ENCODE results near the gene CHD5. TPM values are rescaled to one million over a fixed set of nuclear protein-coding genes. Genes with fewer than 3 reads are reported as not detected.

CHD5 gene
- total RNA-seq, 1 experiment from 2014 or later: 6.1 TPM

DNA sequence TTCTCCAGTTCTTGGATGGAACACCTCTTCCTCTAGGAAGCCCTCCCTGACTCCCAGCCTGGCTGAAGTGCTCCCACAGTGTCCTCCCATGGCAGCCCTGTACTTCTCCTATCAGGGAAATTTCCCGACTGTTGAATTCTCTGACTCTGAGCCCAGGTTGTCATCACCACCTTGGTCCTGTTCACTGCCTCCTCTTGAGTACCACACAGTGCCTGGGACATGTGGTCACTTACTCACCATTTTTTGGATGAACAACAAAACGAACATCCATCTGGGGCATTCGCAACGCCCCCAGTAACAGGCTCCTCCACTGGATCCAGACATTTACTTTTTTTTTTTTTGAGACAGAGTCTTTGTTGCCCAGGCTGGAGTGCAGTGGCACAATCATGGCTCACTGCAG, 37.4 kb downstream of the CHD5 start:
- Histone ChIP-seq H2AFZ (ENCODE audit: low read depth, low read length, poor library complexity, severe bottlenecking) (no peak overlapping the region), H3K4me1 (ENCODE audit: control insufficient read depth in 1 of 2, insufficient read depth in 2 of 2, low read length in 2 of 2) (peaks cover 3 to 14% of the 10 kb centered on the region in 2 experiments; a peak in 2 of 4 replicates), H3K4me3 (replicated peaks in 1 of 2; ENCODE audit: low read depth in 1 of 2, low read length in 2 of 2) (no peak overlapping the region), H4K20me1 (ENCODE audit: insufficient read depth) (no peaks in the 10 kb centered on the region), H3K36me3 (ENCODE audit: control insufficient read depth in 1 of 2, insufficient read depth in 2 of 2, low read length in 2 of 2) (no peaks in the 10 kb centered on the region), H3K79me2 (ENCODE audit: insufficient read depth, low read length) (no peaks in the 10 kb centered on the region), H3K27ac (ENCODE audit: low read depth, low read length) (no peak overlapping the region), H3K9ac (ENCODE audit: low read length) (no peak overlapping the region), H3K9me2 (ENCODE audit: insufficient read depth) (no peaks in the 10 kb centered on the region), H3K27me3 (ENCODE audit: insufficient read depth, low read length) (no peaks in the 10 kb centered on the region), H3K4me2 (ENCODE audit: low read length) (no peak overlapping the region), H3K9me3 (ENCODE audit: control insufficient read depth in 1 of 2, insufficient read depth in 1 of 2, low read depth in 1 of 2, low read length in 2 of 2) (no peaks in the 10 kb centered on the region)
- ChIA-PET CTCF (no interaction called here), POLR2A (no interaction called here), RAD21 (ENCODE audit: low non-redundant PET in 1 of 2, low total read pairs in 2 of 2, uncharacterized antibody in 2 of 2, unreplicated experiment in 2 of 2) (no interaction called here)
- no TSS peak for BruUV-seq (replicated peaks)
- no peak for ATAC-seq
- intact Hi-C loops (cut with micrococcal nuclease): no loop called here
- no peak for DNase-seq (ENCODE audit: low read depth, low spot score)
- TF ChIP-seq SIN3A (IDR thresholded peaks at IDR 0.05; ENCODE audit: low read depth) (no peak), EZH2phosphoT487 (IDR thresholded peaks at IDR 0.05; ENCODE audit: borderline replicate concordance) (no peak), ELF1 (IDR thresholded peaks at IDR 0.05; ENCODE audit: borderline replicate concordance, low read depth) (no peak), TCF7L2 (IDR thresholded peaks at IDR 0.05; ENCODE audit: borderline replicate concordance, extremely low read depth, insufficient read depth, insufficient read length) (no peak), JUND (IDR thresholded peaks at IDR 0.05) (no peak), ZFX (IDR thresholded peaks at IDR 0.05) (no peak), EGR1 (IDR thresholded peaks at IDR 0.05; ENCODE audit: low read depth) (no peak), POLR2AphosphoS5 (IDR thresholded peaks at IDR 0.05; ENCODE audit: low read depth, low read length) (no peak), CEBPB (IDR thresholded peaks at IDR 0.05; ENCODE audit: low read depth) (no peak), ZNF274 (IDR thresholded peaks at IDR 0.05; ENCODE audit: low read depth, low read length) (no peak), SRF (IDR thresholded peaks at IDR 0.05; ENCODE audit: low read depth) (no peak), POLR2A (IDR thresholded peaks at IDR 0.05; ENCODE audit: borderline replicate concordance, extremely low read depth, insufficient read depth, insufficient read length) (no peak), YY1 (IDR thresholded peaks at IDR 0.05; ENCODE audit: extremely low read depth, insufficient replicate concordance, low read depth, low read length) (no peak), RAD21 (IDR thresholded peaks at IDR 0.05; ENCODE audit: low read depth) (no peak)
- TF ChIP-seq, protein P1, sequence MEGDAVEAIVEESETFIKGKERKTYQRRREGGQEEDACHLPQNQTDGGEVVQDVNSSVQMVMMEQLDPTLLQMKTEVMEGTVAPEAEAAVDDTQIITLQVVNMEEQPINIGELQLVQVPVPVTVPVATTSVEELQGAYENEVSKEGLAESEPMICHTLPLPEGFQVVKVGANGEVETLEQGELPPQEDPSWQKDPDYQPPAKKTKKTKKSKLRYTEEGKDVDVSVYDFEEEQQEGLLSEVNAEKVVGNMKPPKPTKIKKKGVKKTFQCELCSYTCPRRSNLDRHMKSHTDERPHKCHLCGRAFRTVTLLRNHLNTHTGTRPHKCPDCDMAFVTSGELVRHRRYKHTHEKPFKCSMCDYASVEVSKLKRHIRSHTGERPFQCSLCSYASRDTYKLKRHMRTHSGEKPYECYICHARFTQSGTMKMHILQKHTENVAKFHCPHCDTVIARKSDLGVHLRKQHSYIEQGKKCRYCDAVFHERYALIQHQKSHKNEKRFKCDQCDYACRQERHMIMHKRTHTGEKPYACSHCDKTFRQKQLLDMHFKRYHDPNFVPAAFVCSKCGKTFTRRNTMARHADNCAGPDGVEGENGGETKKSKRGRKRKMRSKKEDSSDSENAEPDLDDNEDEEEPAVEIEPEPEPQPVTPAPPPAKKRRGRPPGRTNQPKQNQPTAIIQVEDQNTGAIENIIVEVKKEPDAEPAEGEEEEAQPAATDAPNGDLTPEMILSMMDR (IDR thresholded peaks at IDR 0.05 in 2 of 3, conservative IDR thresholded peaks at IDR 0.05 in 1 of 3; ENCODE audit: borderline replicate concordance in 1 of 3, insufficient read depth in 1 of 3, low read depth in 2 of 3, low read length in 2 of 3): no peak
- TF ChIP-seq, protein P2, sequence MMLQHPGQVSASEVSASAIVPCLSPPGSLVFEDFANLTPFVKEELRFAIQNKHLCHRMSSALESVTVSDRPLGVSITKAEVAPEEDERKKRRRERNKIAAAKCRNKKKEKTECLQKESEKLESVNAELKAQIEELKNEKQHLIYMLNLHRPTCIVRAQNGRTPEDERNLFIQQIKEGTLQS (IDR thresholded peaks at IDR 0.05): no peak
- TF ChIP-seq, protein P3, sequence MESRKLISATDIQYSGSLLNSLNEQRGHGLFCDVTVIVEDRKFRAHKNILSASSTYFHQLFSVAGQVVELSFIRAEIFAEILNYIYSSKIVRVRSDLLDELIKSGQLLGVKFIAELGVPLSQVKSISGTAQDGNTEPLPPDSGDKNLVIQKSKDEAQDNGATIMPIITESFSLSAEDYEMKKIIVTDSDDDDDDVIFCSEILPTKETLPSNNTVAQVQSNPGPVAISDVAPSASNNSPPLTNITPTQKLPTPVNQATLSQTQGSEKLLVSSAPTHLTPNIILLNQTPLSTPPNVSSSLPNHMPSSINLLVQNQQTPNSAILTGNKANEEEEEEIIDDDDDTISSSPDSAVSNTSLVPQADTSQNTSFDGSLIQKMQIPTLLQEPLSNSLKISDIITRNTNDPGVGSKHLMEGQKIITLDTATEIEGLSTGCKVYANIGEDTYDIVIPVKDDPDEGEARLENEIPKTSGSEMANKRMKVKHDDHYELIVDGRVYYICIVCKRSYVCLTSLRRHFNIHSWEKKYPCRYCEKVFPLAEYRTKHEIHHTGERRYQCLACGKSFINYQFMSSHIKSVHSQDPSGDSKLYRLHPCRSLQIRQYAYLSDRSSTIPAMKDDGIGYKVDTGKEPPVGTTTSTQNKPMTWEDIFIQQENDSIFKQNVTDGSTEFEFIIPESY (IDR thresholded peaks at IDR 0.05; ENCODE audit: extremely low read depth, insufficient replicate concordance, low read length): no peak
- TF ChIP-seq, protein P4, sequence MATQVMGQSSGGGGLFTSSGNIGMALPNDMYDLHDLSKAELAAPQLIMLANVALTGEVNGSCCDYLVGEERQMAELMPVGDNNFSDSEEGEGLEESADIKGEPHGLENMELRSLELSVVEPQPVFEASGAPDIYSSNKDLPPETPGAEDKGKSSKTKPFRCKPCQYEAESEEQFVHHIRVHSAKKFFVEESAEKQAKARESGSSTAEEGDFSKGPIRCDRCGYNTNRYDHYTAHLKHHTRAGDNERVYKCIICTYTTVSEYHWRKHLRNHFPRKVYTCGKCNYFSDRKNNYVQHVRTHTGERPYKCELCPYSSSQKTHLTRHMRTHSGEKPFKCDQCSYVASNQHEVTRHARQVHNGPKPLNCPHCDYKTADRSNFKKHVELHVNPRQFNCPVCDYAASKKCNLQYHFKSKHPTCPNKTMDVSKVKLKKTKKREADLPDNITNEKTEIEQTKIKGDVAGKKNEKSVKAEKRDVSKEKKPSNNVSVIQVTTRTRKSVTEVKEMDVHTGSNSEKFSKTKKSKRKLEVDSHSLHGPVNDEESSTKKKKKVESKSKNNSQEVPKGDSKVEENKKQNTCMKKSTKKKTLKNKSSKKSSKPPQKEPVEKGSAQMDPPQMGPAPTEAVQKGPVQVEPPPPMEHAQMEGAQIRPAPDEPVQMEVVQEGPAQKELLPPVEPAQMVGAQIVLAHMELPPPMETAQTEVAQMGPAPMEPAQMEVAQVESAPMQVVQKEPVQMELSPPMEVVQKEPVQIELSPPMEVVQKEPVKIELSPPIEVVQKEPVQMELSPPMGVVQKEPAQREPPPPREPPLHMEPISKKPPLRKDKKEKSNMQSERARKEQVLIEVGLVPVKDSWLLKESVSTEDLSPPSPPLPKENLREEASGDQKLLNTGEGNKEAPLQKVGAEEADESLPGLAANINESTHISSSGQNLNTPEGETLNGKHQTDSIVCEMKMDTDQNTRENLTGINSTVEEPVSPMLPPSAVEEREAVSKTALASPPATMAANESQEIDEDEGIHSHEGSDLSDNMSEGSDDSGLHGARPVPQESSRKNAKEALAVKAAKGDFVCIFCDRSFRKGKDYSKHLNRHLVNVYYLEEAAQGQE (IDR thresholded peaks at IDR 0.05; ENCODE audit: low read depth): no peak
- TF ChIP-seq, protein P5, sequence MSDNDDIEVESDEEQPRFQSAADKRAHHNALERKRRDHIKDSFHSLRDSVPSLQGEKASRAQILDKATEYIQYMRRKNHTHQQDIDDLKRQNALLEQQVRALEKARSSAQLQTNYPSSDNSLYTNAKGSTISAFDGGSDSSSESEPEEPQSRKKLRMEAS (IDR thresholded peaks at IDR 0.05): no peak
